PFSK-1 (cell line): ENCODE data around the gene MLST8.

ENCODE experiments used
- FOXP2 ChIP-seq: optimal IDR thresholded peaks from 2 replicates; pipeline ENCODE3; 2011; ENCODE audit warnings: borderline replicate concordance, control low read depth, inconsistent platforms; ENCODE audit not compliant: insufficient read depth; ENCODE audit errors: extremely low read length, extremely low read depth
- POLR2AphosphoS5 ChIP-seq: IDR thresholded peaks from 2 replicates; pipeline ENCODE4 v1.6.1; 2012; ENCODE audit warnings: low read depth, mild to moderate bottlenecking, control low read depth, low read length, moderate library complexity
- SIN3A ChIP-seq: IDR thresholded peaks from 2 replicates; pipeline ENCODE4 v1.6.1; 2012; ENCODE audit warnings: mild to moderate bottlenecking, low read length, moderate library complexity, borderline replicate concordance; ENCODE audit not compliant: insufficient read depth
- TAF1 ChIP-seq: IDR thresholded peaks from 2 replicates; pipeline ENCODE4 v1.6.1; 2012; ENCODE audit warnings: low read length, control low read depth, borderline replicate concordance; ENCODE audit not compliant: insufficient read depth
- TF ChIP-seq, protein P1 (sequence below), 2 experiments: IDR thresholded peaks; 2 replicates each; pipeline versions ENCODE4 v1.6.1 to v1.8.0; 2011 to 2012; ENCODE audit warnings: low read depth in 2 of 2, low read length in 2 of 2, control low read depth in 1 of 2, inconsistent platforms in 1 of 2, mild to moderate bottlenecking in 1 of 2, moderate library complexity in 1 of 2; ENCODE audit not compliant: insufficient read depth in 1 of 2

MLST8 gene

GRCh38 chr16:2232094-2232990, 27.1 kb downstream of the MLST8 start:
- TF ChIP-seq SIN3A, result no peak
- TF ChIP-seq FOXP2, result no peak
- TF ChIP-seq, protein P1, sequence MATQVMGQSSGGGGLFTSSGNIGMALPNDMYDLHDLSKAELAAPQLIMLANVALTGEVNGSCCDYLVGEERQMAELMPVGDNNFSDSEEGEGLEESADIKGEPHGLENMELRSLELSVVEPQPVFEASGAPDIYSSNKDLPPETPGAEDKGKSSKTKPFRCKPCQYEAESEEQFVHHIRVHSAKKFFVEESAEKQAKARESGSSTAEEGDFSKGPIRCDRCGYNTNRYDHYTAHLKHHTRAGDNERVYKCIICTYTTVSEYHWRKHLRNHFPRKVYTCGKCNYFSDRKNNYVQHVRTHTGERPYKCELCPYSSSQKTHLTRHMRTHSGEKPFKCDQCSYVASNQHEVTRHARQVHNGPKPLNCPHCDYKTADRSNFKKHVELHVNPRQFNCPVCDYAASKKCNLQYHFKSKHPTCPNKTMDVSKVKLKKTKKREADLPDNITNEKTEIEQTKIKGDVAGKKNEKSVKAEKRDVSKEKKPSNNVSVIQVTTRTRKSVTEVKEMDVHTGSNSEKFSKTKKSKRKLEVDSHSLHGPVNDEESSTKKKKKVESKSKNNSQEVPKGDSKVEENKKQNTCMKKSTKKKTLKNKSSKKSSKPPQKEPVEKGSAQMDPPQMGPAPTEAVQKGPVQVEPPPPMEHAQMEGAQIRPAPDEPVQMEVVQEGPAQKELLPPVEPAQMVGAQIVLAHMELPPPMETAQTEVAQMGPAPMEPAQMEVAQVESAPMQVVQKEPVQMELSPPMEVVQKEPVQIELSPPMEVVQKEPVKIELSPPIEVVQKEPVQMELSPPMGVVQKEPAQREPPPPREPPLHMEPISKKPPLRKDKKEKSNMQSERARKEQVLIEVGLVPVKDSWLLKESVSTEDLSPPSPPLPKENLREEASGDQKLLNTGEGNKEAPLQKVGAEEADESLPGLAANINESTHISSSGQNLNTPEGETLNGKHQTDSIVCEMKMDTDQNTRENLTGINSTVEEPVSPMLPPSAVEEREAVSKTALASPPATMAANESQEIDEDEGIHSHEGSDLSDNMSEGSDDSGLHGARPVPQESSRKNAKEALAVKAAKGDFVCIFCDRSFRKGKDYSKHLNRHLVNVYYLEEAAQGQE (IDR thresholded peaks at IDR 0.05; ENCODE audit: insufficient read depth in 1 of 2, low read depth in 2 of 2, low read length in 2 of 2), result no peak
- TF ChIP-seq TAF1, result no peak
- no peak for TF ChIP-seq POLR2AphosphoS5

DNA sequence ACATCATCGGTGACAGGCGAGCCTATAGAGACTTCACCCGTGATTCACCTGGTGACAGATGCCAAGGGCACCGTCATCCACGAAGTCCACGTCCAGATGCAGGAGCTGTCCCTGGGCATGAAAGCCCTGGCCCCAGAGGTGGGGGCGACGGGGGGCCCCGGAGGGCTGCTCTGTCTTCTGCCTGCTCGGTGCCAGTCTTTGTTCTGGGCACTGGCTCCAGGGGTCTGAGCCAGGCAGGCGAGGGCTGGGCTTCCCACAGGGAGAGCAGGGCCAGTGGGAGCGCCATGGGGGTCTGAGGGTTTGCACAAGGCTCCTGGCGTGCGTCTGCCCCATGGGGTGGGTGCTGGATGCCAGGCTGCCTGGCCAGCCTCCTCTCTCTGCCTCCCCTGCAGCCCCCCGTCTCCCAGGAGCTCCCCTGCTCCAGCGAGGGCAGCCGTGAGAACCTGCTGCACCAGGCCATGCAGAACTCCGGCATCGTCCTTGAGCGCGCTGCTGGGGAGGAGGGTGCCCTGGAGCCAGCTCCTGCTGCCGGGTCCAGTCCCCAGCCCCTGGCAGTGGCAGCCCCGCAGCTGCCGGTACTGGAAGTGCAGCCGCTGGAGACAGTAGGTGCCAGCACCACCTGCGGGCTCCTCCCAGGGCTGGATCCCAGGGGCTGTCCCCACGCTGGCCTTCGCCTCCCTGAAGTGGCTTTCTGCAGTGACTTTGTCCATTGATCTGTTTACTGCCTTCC, 28.0 kb downstream of the MLST8 start:
- no peak for TF ChIP-seq TAF1
- no peak for TF ChIP-seq FOXP2
- TF ChIP-seq, protein P1 (IDR thresholded peaks at IDR 0.05; ENCODE audit: insufficient read depth in 1 of 2, low read depth in 2 of 2, low read length in 2 of 2), result no peak
- TF ChIP-seq SIN3A, result no peak
- TF ChIP-seq POLR2AphosphoS5, result no peak

DNA sequence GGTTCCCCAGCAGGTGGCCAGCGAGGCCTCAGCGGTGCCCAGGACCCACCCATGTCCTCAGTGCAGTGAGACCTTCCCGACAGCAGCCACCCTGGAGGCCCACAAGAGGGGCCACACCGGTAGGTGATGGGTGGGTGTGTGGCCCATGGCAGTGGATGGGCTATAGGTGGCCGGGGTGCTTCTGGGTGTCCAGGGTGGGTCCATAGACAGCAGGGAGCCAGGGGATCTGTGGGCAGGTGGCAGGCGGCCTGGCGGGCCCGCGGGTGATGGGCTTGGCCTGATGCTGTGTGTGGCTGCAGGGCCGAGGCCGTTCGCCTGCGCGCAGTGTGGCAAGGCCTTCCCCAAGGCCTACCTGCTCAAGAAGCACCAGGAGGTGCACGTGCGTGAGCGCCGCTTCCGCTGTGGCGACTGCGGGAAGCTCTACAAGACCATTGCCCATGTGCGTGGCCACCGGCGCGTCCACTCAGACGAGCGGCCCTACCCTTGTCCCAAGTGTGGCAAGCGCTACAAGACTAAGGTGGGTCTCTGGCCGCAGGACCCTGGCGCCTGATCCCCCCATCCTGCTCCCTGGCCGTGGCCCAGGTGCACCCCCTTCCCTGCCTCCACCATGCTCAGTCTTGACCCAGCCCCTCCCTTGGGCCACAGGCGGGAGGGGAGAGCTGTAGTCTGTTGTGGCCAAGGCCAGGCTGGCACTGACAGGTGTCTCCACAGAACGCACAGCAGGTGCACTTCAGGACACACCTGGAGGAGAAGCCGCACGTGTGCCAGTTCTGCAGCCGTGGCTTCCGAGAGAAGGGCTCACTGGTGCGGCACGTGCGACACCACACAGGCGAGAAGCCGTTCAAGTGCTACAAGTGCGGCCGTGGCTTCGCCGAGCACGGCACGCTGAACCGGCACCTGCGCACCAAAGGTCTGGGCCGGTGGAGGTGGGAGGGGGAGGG, 28.9 kb downstream of the MLST8 start:
- TF ChIP-seq TAF1, result no peak
- no peak for TF ChIP-seq POLR2AphosphoS5
- TF ChIP-seq, protein P1 (IDR thresholded peaks at IDR 0.05; ENCODE audit: insufficient read depth in 1 of 2, low read depth in 2 of 2, low read length in 2 of 2), result no peak
- no peak for TF ChIP-seq FOXP2
- TF ChIP-seq SIN3A, result no peak

GRCh38 chr16:2234813-2235170, 29.5 kb downstream of the MLST8 start:
- TF ChIP-seq TAF1 (no peak), POLR2AphosphoS5 (no peak), SIN3A (no peak)

DNA sequence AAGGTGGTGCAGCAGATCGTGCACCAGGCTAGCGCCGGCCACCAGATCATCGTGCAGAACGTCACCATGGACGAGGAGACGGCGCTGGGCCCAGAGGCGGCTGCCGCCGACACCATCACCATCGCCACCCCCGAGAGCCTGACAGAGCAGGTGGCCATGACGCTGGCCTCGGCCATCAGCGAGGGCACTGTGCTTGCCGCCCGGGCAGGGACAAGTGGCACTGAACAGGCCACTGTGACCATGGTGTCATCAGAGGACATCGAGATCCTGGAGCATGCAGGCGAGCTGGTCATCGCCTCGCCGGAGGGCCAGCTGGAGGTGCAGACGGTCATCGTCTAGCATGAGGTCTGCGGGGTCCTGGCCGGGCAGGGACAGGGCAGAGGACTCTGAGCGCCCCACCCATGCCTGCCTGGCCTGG, 30.0 kb downstream of the MLST8 start:
- TF ChIP-seq POLR2AphosphoS5, result no peak
- TF ChIP-seq TAF1, result no peak
- TF ChIP-seq SIN3A, result no peak
- TF ChIP-seq, protein P1 (IDR thresholded peaks at IDR 0.05; ENCODE audit: insufficient read depth in 1 of 2, low read depth in 2 of 2, low read length in 2 of 2), result no peak
- no peak for TF ChIP-seq FOXP2
